ENCODE measurements around the gene OR4K1.
"Not testable (repeated sequence)": the region's sequence is repeated elsewhere in the genome, so short reads cannot be mapped to it uniquely, and the experiment has no call there.

OR4K1 gene, protein sequence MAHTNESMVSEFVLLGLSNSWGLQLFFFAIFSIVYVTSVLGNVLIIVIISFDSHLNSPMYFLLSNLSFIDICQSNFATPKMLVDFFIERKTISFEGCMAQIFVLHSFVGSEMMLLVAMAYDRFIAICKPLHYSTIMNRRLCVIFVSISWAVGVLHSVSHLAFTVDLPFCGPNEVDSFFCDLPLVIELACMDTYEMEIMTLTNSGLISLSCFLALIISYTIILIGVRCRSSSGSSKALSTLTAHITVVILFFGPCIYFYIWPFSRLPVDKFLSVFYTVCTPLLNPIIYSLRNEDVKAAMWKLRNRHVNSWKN
- 0 reads per million in 3 experiments for total RNA-seq

DNA sequence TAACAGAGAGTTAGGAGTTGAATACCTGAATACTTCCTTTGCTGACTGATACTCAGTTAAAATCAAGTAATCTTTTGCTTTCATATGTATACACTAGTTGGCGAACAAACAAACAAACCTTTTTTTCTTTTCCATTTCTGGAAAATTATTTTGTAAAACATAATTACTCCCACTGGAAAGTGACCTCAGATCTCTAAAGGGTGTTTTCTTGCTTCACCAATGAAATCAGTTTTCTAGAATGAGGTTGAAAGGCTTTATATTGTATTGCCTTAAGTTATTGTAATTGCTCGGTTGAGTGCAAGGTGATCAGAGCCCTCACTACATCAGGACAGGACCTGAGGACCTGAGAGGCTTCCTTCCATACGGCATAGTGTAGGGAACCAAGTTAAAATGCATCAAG, at the start of gene OR4K1:
Gene OR4K1, plus strand, starts transcription at position 301 of the 400 bp plus-strand sequence. CDS start 4,750 bp downstream, outside the sequence.
- no peak for DNase-seq

DNA sequence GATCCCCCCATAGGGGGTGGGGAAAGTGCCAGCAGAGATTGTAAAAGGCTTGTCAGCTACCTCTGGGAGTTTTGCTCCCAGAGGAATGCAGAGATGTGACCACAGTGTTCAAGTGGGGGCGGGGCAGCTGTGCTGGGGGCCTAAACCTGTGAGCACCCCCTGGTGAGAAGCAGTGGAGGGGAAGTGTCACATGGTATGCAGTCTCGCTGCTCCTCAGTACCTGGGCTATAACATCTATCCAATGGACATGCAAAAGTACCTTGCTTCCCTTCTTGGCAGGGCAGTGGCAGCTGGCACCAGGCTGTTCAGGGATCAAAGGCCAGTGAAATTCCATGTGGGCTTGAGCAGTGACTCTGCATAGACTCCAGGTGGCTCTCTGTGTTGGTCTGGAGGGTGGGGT, 35.4 kb upstream of the OR4K1 start:
- DNase-seq: no peak

DNA sequence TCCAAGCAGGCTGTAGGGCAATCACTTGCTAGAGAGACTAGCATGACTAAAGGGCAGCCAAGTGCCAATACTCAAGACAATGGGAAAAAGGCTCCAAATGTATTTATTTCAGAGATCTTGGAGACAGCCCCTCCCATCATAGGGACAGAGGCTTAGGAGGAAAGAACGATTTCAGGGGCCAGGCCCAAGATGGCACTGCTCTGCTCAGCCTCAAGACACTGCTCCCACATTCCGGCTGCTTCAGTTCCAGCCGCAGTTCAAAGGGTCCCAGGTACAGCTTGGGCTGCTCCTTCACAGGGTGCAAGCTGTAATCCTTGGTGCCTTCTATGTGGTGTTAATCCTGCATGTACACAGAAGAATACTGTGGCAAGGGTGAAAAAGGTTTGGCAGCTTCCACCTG, 29.7 kb upstream of the OR4K1 start:
- DNase-seq: no peak

DNA sequence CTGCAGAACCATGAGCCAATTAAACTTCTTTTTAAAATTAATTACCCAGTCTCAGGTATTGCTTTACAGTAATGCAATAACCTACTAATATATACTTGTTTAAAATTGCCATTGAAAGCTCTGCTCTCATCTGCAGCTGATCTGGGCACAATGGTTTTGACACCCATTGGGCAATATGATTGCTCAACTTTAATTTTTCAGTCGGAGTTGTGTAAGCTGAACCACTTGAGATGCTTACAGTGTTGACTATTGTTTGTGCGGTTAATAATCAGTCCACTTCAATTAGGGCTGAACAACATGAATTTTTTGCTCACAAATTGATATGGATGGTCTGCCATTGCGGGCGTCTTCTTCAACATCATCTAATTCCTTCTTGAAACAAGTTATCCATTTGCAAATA, 28.3 kb upstream of the OR4K1 start:
- no peak for DNase-seq

DNA sequence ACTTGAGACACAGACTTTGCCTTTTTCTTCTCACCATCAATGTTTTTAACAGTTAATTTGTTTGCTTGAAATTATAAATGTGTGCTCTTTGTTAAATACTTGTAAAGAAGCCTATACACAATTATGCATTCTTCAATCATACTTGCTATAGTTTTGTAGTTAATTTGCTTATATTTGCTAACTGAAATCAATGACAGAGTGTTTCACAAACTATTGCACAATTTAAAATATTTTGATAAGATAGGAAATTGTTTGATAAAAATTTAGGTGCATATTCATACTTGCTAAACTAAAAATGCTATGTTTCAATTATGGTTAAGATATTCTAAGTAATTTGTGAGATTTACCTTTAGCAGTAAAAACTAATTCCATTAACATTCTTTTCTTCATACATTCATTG, 24.1 kb upstream of the OR4K1 start:
- DNase-seq: no peak

DNA sequence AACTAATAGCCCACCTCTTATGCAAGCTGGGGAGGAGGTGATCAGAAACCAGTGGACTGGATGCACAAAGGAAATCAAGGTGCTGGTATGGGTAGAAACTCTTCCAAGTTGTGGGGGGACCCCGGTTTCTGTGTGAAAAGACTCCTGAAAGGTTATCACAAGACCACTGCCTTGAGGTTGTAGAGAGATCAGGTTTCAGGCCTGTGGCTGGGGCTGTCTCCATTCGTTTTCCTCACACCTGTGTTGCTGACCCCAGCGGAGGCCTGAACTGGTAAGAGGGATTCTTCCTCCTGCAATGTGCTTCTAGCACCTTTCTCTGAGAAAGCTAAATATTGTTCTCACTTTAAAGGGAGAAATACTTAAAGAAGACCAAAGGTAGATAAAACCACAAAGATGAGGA, 19.6 kb upstream of the OR4K1 start:
- no peak for DNase-seq

DNA sequence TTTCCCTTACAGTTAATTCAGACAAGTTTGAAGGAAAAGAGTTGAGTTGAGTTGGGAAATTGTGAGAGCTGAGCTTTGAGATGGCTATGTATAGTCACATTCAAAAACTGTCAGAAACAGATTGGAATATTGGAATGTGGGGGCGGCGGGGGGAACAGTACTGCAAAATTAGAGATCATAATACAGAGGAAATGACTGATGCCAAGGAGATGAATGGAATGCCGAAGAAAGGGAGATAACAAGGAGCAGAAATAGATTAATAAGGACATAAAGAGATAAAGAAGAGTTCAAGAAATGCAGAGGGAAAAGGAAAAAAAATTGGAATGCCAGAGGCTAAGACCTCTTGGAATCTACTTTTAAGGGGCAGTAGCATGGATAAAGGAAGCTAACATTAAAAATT, 13.5 kb upstream of the OR4K1 start:
- no peak for DNase-seq

DNA sequence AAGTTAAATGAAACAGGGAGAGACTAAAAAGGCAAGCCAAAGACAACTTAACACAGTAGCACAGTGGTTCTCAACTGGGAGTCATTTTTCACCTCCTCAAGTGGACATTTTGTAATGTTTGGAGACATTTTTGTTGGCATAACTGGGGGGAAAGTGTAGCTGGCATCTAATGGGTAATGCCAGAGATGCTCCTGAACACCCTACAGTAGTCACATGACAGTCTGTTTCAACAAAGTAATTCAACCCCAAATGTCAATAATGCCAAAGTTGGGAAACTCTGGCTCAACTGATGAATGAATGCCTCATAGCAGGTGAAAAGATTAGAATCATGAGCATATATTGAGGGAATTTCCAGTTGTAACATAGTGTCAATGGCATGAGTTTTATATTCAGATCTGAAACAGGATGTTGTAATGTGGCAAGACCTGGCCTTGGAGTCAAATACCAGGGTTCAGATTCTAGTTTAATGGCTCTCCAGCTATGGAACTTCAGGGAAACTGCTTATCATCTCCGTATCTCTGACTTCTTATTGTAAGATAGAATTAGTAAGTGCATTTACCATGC, 12.7 kb upstream of the OR4K1 start:
- no peak for DNase-seq

DNA sequence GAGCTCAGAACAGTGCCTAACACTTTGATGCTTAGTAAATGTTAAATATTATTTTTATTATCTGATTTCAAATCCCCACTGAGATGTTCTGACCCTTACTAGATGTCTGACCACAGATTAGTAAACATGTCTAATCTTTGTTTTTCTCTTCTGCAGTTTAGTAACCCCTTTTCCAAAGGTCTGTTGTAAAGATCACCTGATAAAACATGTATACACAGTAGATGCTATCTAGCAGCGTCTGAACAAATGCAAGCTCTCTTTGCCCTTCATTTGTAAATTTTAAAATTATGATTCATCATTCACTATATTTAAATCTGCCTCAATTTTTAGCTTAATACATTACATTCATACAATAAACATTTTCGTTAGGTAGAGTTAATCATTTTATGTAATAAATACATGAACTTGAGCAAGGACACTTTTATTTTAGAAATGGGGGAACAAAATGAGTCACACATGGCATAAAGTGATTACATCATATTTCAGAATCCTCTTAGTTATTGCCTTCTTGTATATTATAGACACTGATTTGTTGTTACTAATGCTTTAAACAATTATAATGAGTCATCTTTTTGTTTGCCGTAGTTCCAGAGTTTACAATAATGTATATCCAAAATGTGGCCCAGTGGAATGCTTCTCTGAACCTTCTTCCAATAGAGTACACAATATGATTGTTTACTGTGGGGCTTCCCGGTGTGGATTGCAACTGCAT, 12.0 kb upstream of the OR4K1 start:
- no peak for DNase-seq

DNA sequence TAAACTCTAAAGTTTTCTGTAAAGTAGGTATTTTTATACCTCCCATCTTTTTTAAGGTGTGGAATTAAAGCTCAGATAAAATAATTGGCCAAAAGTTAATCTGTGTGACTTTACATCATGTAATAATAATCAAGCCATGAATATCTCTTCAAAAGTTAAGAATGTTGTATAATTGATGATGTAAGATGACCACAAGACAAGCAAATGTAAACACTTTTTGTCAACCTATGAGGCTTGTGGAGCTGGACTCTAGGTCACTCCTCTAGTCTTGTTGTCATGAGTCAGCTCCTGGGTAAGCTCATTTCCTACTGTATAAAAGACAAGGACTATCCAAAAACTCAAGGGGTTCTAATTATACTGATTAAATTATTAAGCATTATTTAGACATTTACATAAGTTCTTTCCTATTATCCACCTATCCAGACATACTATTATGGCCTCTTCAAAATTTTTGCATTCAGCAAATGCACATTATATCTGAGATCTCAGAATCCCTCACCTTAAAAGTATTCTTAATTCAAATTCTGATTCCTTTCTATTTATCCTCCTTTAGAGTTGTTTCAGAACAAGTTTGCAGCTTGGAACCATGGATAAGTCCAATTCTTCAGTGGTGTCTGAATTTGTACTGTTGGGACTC, 10.6 kb upstream of the OR4K1 start, which contains the start of gene OR4K5:
Gene OR4K5, plus strand, starts transcription at position 587 of the 637 bp plus-strand sequence. Its CDS starts 0 bp downstream, at position 587.
- DNase-seq: no peak

DNA sequence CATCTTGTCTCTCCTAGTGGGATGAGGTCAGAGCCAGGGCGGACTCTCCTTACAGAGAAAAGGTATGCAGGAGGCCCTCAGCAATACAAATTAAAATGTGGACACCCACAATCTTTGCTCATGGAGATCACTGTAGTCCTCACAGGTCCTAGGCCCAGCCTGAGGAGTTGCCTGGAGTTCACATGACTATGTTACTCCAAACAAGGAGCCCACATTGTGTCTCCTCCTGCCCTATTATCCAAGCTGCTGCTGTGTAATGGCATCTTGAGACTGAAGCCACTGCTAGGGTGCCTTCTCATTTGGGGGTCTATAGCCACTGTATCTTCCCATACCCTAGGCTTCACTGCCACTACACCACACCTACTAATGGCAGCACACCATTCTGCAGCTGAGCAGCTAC, 11.0 kb downstream of the OR4K1 start:
- DNase-seq: no peak

DNA sequence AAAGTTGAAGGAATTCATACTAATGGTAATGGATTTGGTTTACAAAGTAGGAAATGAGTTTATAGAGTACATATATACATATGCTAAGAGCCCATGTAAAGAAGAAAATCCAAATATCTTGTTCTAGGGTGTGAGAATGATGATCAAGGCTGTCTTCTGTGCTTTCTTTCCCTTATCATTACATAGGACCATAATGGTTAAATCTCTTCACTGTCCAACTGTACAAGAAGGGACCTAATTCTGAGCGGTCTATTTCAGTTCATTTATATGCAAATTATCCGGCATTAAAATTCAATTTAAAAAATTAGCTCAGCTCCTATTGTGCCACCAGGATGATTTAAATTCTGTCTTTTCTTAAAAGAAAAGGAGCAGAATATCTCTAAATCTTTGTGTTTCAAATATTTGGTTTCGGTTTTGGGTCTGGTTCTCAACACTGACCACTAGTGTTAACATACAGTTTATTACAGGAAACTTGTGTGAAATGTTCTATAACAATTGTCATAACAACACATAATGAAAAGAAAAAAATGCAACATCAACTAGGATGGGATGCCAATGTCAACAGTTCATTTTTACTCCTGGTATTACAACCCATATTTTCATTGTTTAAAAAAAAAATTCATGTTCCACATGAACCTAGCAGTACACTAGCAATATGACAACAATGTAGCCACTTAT, 16.8 kb downstream of the OR4K1 start:
- no peak for DNase-seq

DNA sequence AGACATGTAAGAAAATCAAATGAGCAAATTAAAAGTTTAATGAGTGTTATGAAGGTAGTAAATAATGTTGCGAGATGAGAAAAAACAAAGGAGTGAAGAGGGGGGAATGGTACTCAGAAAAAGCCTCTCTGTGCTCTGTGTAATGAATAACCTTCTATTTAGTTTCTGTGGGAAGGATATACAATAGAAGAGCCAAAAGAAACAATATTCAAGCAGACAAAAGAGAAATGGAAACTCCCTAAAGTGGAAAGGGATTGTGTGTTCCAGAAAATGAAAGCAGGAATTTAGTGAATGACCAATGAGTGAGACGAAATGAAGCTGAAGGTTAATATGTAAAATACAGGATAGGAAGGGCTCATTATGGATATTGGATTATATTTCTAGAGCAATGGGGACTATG, 18.5 kb downstream of the OR4K1 start:
- no peak for DNase-seq

DNA sequence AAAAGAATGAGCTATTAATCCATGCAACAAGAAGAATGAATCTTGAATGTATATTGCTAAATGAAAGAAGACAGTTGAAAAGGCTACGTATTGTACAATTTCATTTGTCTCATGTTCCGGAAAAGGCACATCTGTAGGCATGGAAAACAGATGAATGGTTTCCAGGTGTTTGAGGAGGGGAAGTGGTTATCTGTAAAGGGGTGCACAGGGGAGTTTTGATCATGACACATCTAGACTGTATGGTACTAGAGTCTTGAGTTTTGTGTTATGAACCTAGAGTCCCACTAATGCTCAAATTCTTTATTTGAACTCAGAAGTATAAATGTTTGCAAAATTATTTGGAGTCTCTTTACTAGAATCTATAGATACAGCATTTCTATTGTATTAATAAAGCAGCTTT, 39.0 kb downstream of the OR4K1 start:
- not testable (repeated sequence) for DNase-seq

DNA sequence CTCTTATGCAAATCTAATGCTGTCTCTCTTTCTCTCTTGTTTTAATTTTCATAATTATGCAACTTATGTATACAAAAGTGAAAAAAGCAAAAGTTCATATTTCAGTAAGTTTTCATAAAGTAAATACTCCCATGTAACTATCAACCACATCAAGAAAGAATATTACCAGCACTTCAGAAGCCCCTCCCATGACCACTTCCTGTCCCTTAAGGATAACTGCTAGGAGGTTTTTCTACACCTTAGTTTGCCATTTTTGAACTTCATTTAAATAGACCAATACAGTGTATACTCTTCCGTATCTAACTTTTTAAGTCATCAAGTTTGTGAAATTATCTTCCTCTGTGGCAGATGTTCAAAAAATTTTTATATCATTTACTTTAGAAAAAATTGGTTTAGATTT, 44.1 kb downstream of the OR4K1 start:
- DNase-seq: peak; percentile 63

DNA sequence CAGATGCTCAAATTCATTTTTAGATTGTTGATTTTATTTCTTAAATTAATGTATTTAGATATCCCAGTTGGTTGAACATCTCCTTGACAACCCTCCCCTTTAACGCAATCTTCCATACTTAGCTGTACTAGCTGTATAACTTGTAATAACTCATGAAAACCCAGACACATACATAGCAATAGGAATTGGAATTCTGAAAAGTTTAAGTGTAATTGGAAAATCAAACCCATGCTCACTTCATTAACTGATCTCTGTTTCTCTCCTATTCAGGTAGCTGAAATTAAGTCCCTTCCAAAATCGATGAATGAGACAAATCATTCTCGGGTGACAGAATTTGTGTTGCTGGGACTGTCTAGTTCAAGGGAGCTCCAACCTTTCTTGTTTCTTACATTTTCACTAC, 44.6 kb downstream of the OR4K1 start, which contains the start of gene OR4K15:
Gene OR4K15, plus strand, starts transcription at position 301 of the 400 bp plus-strand sequence. Its CDS starts 0 bp downstream, at position 301.
- no peak for DNase-seq
